Measurements from ENCODE around the gene PLBD2.

Gene PLBD2

GRCh38 chr12:113439606-113440030 lies 81.2 kb downstream of the PLBD2 start:
- DNase-seq (ENCODE audit: low read depth in 1 of 2, low spot score in 1 of 2): no peak

- DNase-seq (ENCODE audit: low read depth in 1 of 2, low spot score in 1 of 2): no peak
Measured at GRCh38 chr12:113440336-113440735, 81.9 kb downstream of the PLBD2 start.
